OCI-M2 (cell line): ENCODE results near the gene ACE2.

Experiments used
- DNase-seq: peaks from one replicate; lab custom pipeline; 2025; ENCODE audit not compliant: unreplicated experiment; lab: John Stamatoyannopoulos, UW

Gene ACE2

GRCh38 chrX:15512401-15512965 is 88.3 kb downstream of the ACE2 start:
- DNase-seq = no peak

- no peak for DNase-seq
Measured at GRCh38 chrX:15511563-15511962, 89.2 kb downstream of the ACE2 start.
